HG02870 (cell line): ENCODE results near the gene OR13J1.
"Not testable (repeated sequence)": the region's sequence is repeated elsewhere in the genome, so short reads cannot be mapped to it uniquely, and the experiment has no call there.

Experiments used
- ATAC-seq: cut with Tn5 transposase; IDR thresholded peaks from one replicate; pipeline ENCODE4 v1.9.1; 2021; ENCODE audit warnings: mild to moderate bottlenecking, moderate library complexity; ENCODE audit not compliant: unreplicated experiment

OR13J1 gene

DNA sequence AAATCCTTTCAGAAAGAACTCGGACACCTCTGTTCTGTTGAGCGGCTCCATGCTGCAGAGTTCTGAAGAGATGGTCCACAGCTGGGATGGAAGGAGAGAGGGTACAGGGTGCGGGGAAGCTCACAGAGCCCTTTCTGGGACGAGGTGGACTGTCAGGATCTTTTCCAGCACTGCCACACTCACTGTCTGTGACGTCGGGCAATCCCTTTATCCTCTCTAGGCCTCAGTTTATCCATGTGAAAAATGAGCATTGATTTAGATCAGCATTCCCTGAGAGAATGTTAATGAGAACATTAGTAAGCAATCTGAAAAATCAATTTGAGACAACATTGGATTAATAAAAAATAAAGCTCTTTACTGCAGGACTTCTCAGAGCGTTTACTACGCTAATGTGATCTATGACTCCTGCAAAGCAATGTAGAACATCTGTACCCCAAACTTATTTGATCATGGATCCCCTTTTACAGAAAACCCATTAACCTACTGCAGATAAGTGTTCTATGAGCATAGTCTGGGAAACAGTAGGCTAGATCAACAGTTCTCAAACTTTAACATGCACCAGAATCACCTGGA, at the start of gene OR13J1:
Gene OR13J1 (minus strand): TSS at position 51 of the 573 bp plus-strand sequence. CDS start 0 bp downstream, at position 51.
- ATAC-seq: no peak

DNA sequence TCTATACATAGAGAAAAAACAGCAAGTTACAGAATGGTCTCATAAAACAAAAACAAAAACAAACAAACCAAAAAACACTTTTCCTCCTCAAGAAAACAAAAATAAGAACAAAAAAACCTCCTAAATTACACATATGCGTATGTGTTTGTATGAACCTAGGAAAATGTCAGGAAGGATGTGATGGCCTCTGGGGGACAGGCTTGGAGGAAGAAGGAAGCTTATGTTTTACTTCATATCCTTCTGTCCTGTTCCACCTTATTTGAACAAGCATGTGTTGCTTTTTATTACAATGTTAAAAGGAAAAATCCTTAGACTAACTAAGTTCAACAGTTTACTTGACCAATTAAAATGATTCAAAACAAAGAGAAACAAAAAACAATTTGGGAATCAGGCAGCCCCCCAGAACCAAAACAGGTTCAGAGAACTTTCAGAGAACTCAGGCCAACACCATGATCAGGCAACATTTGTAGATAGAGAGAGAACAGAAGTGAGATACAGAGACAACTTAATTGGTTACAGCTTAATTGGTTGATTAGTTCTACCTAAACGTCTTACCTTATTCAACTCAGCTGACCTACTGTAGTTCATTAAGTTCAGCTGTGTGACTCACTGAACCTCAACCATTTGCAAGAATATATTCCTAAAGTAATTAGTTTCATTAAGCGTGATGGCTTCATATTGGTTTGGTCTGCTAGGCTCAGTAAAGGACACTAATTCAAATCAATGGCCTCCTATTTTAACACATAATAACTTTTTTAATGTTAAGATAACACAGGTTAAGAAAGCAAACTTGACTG, 49.2 kb upstream of the OR13J1 start:
- ATAC-seq: no peak

DNA sequence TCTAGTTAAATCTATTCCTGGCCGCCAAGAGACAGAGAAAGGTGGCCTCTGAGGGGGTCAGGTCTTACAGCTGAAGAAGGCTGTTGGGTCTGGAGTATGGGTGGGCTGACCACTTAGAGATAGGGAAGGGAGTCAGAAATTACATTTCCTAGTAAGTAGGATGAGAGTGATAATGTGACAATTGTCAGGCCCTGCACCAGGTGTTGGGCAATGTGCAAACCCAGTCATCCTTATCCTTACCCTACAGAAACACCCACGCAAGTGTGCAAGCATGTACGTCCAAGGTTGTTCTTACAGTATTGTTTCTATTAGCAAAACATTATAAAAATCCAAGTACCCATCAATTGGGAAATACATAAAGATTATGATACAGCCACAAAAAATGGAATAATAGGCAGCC, 48.6 kb upstream of the OR13J1 start:
- no peak for ATAC-seq

GRCh38 chr9:35917261-35917660, 47.1 kb upstream of the OR13J1 start:
- ATAC-seq: no peak

DNA sequence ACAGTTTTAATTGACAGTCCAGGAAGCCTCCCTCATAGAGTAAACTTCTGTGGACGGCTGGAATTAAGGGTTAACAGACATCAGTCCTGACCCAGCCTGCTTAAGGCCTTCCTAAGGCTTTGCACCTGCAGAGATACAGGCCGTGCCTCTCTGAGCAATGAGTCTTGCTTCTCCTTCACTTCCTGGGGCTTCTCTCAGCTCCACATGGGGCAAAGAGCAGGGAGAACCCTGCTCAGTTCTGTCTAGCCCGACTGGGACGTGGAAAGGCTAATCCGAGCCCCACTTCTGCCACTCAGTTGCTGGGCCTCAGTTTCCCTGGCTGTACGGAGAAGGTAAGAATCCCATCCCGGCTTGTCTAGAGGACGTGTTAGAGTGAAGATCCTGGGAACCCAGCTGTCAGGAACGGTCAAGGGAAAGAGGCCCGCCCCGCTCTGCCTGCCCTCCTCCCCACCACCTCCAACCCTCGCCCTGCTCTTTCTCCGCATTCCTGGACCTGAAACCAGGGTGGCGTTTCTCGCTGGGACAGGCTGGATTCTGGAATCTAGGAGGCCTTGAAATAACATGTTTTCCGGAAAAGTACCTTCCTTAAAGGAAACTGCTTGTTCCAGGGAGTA, 45.6 kb upstream of the OR13J1 start:
- no peak for ATAC-seq

DNA sequence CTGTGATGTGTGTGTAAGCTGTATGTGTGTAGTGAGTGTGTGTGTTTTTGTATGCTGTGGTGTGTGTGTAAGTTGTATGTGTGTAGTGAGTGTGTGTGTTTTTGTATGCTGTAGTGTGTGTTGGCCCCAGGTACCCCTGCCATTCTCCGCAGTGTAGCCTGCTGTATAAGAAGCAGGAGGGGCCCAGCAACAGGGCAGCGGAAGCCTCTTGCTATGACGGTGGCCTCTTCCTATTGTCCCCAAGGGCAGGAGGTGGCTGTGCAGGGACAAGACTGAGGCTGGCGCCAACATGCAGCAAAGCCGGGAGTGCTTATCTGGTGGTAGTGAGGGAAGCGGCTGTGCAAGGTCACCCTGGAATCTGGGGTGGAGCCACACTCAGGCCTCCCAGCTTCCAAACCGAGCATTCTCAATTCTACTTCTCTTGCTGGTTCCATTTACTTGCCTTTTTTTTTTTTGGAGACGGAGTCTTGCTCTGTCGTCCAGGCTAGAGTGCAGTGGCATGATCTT, 44.2 kb upstream of the OR13J1 start:
- ATAC-seq: no peak

DNA sequence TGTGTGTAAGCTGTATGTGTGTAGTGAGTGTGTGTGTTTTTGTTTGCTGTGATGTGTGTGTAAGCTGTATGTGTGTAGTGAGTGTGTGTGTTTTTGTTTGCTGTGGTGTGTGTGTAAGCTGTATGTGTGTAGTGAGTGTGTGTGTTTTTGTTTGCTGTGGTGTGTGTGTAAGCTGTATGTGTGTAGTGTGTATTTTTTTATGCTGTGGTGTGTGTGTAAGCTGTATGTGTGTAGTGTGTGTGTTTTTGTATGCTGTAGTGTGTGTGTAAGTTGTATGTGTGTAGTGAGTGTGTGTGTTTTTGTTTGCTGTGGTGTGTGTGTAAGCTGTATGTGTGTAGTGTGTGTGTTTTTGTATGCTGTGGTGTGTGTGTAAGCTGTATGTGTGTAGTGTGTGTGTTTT, 43.2 kb upstream of the OR13J1 start:
- not testable (repeated sequence) for ATAC-seq

GRCh38 chr9:35912791-35913400, 42.7 kb upstream of the OR13J1 start:
- no peak for ATAC-seq

DNA sequence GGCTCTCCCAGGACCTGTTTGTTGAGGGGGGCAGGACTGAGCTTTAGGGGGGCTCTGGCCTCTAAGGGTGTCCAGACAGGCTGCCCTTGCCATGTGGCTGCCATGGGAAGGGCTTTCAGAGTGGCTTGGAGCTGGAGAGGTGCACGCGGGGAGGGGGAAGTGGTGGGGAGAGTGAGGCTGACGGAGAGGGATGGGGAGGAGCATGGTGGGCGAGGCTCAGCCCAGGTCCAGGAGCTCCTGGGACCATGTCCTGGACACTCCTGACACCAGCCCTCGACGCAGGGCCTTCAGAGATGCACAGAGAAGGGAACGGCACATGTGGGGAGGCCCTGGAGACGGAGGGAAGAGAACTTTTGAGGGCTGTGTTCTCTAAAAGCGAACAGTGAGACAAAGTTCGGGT, 41.5 kb upstream of the OR13J1 start:
- no peak for ATAC-seq

DNA sequence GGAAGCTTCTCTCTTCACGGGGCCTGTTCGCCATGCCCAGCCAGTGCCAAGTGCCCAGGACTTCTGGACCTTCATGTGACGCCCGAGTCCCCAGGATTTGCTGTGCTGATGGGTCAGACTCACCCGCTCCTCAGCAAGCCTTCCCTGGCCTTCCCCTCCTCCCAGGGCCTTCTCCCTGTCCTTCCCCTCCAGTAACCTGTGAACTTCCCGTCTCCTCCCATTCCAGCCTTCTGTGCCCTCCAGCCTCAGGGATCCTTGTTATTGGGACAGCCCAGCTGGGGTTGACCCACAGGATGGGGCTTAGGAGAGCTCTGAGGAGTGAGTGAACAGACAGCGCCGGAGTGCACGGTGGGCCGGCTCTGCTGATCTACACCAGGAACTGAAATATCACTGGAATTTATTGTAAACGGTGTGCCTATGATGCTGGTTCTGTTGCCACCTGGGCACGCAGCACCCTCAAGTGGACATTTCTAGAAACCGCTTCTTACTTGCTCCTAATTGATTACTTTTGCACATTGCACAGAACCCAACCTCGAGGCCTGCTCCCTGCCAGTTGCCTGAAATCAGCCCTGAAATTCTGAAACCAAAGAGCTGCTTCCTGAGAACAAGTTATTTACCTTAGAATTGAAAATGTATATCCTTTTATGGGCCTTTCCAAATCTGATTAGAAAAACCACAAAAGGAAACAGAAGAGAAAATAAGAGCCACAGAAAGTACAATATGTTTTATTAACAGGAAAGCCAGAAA, 40.6 kb upstream of the OR13J1 start:
- ATAC-seq: no peak

GRCh38 chr9:35909687-35910612, 39.7 kb upstream of the OR13J1 start:
- ATAC-seq: no peak

DNA sequence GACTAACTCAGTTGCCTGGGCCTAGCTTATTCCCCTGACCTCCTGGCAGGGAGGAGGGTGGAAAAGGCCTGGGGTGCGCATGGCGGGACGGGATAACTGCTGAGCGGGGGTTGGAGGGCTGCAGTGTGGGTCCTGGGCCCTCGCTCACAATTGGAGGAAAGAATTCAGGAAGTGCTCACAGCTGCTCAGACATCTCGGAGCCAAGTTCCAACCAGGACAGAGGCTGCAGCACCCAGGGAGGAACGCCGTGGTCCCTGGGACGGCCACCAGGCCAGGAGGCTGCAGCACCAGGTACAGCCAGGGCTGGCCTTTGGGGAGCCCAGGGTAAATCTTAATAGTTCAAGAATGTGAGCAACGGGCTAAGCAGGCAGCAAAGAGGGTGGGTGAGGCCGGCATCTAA, 39.1 kb upstream of the OR13J1 start, which contains the start of gene SPAAR:
Gene SPAAR (plus strand): TSS at position 217 of the 400 bp plus-strand sequence. CDS start 974 bp downstream, outside the sequence.
- ATAC-seq: no peak

DNA sequence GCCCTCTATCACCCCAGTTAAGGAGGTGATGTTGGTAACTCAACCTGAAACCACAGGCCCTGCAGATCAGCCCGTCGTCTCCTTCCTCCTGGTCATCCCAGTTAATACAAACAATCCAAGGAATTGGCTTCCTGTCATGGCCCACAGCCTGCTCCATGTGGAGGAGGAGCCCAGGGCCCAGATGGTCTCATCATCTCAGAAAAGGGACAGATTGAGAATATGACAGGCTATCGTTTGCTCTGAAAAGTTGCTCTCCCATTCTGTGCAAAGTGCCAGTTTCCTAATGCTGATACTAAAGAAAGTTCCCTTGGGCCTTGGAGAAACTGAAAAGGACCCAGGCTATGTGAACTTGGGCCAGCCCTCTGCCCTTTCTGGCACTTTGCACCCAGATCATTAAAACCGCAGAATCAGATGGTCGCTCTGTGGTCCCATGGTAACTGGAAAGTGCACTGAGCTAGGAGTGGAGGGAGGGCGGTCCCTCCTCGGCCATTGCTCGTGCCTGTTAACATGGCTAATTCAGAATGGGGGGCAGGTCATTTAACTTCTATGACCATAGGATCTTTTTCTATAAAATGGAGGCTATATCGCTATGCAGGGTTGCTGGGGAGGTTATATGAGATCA, 38.4 kb upstream of the OR13J1 start:
- no peak for ATAC-seq

DNA sequence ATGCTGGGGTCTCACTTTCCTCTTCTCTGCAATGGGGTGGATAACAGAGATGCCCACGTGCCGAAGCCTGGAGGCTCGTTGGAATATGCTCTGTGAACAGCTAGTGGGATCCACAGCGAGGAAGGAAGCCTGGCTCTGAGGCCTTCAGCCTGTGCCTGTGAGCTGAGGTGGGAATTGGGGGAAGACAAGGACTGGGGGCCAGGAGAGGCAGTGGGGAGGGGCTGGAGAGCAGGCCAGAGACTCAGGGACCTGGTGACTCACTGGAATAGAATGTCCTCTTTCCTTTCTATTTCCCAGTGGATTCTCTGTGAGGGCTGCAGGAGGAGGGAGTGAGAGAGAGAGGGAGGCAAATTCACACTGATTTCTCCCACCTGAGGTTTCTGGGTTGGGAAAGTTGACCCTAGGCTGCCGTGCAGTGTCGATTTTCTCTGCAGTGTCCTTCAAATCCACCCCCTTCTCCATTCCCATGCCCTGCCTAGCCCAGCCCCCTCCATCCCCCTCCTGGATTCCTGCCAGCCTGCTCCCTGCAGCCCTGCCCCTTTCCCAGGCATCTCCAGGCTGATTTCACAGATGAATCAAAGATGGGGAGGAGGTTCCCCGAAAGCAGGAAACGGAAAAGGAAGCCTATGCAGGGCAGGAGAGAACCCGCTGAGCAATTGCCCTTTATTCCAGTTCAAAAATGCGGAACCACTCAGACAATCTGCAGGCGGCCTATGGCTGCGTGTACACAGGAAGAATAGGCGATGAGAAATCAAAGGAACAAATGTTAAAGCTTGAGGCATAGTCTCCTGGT, 37.7 kb upstream of the OR13J1 start:
- no peak for ATAC-seq

- no peak for ATAC-seq
These were observed 36.9 kb upstream of the OR13J1 start for GRCh38 chr9:35906923-35907699.

DNA sequence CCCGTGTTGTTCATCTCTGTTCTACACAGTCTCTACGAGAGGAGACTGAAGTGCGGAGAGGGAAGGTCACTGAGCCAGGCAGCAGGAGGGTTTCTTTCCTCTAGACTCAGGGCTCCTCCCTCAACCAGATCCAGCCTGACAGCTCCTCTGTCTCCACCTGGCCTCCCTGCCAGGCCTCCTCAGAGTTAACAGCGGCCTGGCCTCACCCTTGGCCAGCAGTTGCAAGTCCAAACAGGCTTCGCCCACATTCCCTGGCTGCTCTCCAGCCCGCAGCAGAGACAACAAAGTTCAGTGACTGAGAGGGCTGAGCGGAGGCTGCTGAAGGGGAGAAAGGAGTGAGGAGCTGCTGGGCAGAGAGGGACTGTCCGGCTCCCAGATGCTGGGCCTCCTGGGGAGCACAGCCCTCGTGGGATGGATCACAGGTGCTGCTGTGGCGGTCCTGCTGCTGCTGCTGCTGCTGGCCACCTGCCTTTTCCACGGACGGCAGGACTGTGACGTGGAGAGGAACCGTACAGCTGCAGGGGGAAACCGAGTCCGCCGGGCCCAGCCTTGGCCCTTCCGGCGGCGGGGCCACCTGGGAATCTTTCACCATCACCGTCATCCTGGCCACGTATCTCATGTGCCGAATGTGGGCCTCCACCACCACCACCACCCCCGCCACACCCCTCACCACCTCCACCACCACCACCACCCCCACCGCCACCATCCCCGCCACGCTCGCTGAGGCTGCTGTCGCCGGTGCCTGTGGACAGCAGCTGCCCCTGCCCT, 35.9 kb upstream of the OR13J1 start, which contains the start of gene HRCT1:
Gene HRCT1 (plus strand): TSS at position 291 of the 768 bp plus-strand sequence. CDS start 86 bp downstream, at position 377.
- ATAC-seq: no peak
